B cell (primary cell): ENCODE results near the gene SLC44A1. TPM values are rescaled to one million over a fixed set of nuclear protein-coding genes. Genes with fewer than 3 reads are reported as not detected.

Experiments
- ATAC-seq: fragments of 200-7000 bp; cut with Tn5 transposase; one replicate; pipeline ENCODE4 v1.10.0; 2021; ENCODE audit warnings: low read depth, mild to moderate bottlenecking, moderate number of reproducible peaks, moderate library complexity
- CTCF ChIA-PET: fragments of 350-600 bp; sonication (Branson Sonifier 250); formaldehyde crosslinking; loops from one replicate; lab custom pipeline; 2021; ENCODE audit warnings: antibody characterized with exemption, inconsistent platforms; lab: Charles Lee
- POLR2A ChIA-PET: fragments of 350-600 bp; sonication (Branson Sonifier 250); formaldehyde crosslinking; loops from one replicate; lab custom pipeline; 2021; ENCODE audit warnings: antibody characterized with exemption; lab: Charles Lee
- DNase-seq: peaks from one replicate; pipeline ENCODE4 v3.0.0; 2013
- H2AFZ ChIP-seq: 2 replicates; pipeline ENCODE4 v1.6.1; 2012; ENCODE audit warnings: mild to moderate bottlenecking, low read depth, low read length; ENCODE audit not compliant: insufficient read depth, poor library complexity, severe bottlenecking
- H3K27ac ChIP-seq, 2 donors: 1 replicate in 1 of 2; 2 replicates in 1 of 2; pipeline ENCODE4 v1.5.1; 2012 to 2013; ENCODE audit warnings: low read length in 2 of 2, mild to moderate bottlenecking in 2 of 2, moderate library complexity in 1 of 2
- H3K27me3 ChIP-seq, 4 experiments: fragments of 200-600 bp in 1 of 4; sonication (generic) in 1 of 4; replicated peaks in 1 of 4; 1 replicate in 2 of 4; 2 replicates in 2 of 4; pipeline versions ENCODE4 v1.6.1 to v1.7.0; 2013 to 2016; ENCODE audit warnings: low read length in 3 of 4, mild to moderate bottlenecking in 2 of 4, mixed read lengths in 1 of 4, moderate library complexity in 1 of 4; ENCODE audit not compliant: insufficient read depth in 4 of 4, control insufficient read depth in 3 of 4; ENCODE audit errors: control extremely low read depth in 1 of 4
- H3K36me3 ChIP-seq, 2 experiments: replicated peaks in 1 of 2; 1 replicate in 1 of 2; 2 replicates in 1 of 2; pipeline versions ENCODE4 v1.6.1 to v1.7.1; 2013; ENCODE audit warnings: low read length in 1 of 2; ENCODE audit not compliant: insufficient read depth in 2 of 2, control insufficient read depth in 1 of 2; ENCODE audit errors: control extremely low read depth in 1 of 2, extremely low read depth in 1 of 2
- H3K4me1 ChIP-seq, 2 donors: fragments of 200-600 bp in 1 of 2; sonication (generic) in 1 of 2; 1 replicate in 1 of 2; 2 replicates in 1 of 2; pipeline versions ENCODE4 v1.5.1 to v1.6.1; 2013 to 2017; ENCODE audit warnings: low read length in 2 of 2; ENCODE audit not compliant: control insufficient read depth in 2 of 2, insufficient read depth in 2 of 2
- H3K4me2 ChIP-seq: replicated peaks from 2 replicates; pipeline ENCODE3; 2012; ENCODE audit warnings: mild to moderate bottlenecking, low read depth, low read length; ENCODE audit not compliant: poor library complexity, severe bottlenecking
- H3K4me3 ChIP-seq, 5 experiments: fragments of 200-600 bp in 1 of 5; sonication (generic) in 1 of 5; 1 replicate in 3 of 5; 2 replicates in 2 of 5; pipeline versions ENCODE4 v1.5.1 to v1.7.0; 2011 to 2016; ENCODE audit warnings: low read length in 4 of 5, mild to moderate bottlenecking in 4 of 5, low read depth in 2 of 5, control low read depth in 1 of 5, moderate library complexity in 1 of 5; ENCODE audit not compliant: insufficient read depth in 1 of 5; ENCODE audit errors: control extremely low read depth in 1 of 5, extremely low read depth in 1 of 5
- H3K79me2 ChIP-seq: fragments of 200-600 bp; sonication (generic); one replicate; pipeline ENCODE4 v1.6.0; 2016; ENCODE audit warnings: low read length; ENCODE audit not compliant: control insufficient read depth, insufficient read depth
- H3K9ac ChIP-seq: fragments of 200-600 bp; sonication (generic); 2 replicates; pipeline ENCODE4 v1.6.1; 2017; ENCODE audit warnings: mild to moderate bottlenecking, low read length, moderate library complexity
- H3K9me3 ChIP-seq, 3 donors: one replicate each; pipeline versions ENCODE4 v1.6.1 to v1.7.1; 2013; ENCODE audit warnings: low read length in 2 of 3; ENCODE audit not compliant: control insufficient read depth in 2 of 3, insufficient read depth in 1 of 3; ENCODE audit errors: control extremely low read depth in 1 of 3
- H4K20me1 ChIP-seq: 2 replicates; pipeline ENCODE4 v1.6.0; 2012; ENCODE audit warnings: mild to moderate bottlenecking, low read length; ENCODE audit not compliant: insufficient read depth, control insufficient read depth, poor library complexity, severe bottlenecking
- H3K27ac Mint-ChIP-seq: one replicate; pipeline ENCODE4 v1.8.0; 2021; ENCODE audit warnings: mixed read lengths
- H3K27me3 Mint-ChIP-seq: one replicate; pipeline ENCODE4 v1.8.0; 2021; ENCODE audit warnings: mixed read lengths
- H3K4me1 Mint-ChIP-seq: one replicate; pipeline ENCODE4 v1.8.0; 2021; ENCODE audit warnings: mixed read lengths
- H3K4me3 Mint-ChIP-seq: one replicate; pipeline ENCODE4 v1.8.0; 2021; ENCODE audit warnings: mixed read lengths
- H3K9me3 Mint-ChIP-seq: one replicate; pipeline ENCODE4 v1.8.0; 2022; ENCODE audit warnings: mixed read lengths; ENCODE audit not compliant: insufficient read depth
- EZH2 ChIP-seq: IDR thresholded peaks from 2 replicates; pipeline ENCODE4 v1.6.1; 2012; ENCODE audit warnings: borderline replicate concordance, low read depth, mild to moderate bottlenecking, moderate library complexity, low read length; ENCODE audit not compliant: insufficient read depth, poor library complexity, severe bottlenecking
- WGBS: methylation state at CpG from one replicate; pipeline ENCODE4 v1.1.5; 2013; ENCODE audit warnings: missing lambda C conversion rate; ENCODE audit not compliant: insufficient coverage; 5-methylcytosine and 5-hydroxymethylcytosine counted together
- intact Hi-C: fragments of 100-400 bp; cut with micrococcal nuclease; formaldehyde crosslinking; loops from one replicate; pipeline ENCODE4 v1.10.0; 2022
- polyA plus RNA-seq: library from polyadenylated mRNA; depleted of rRNA; stranded (reverse); fragments of >200 nt; gene quantifications from 2 replicates; pipeline ENCODE4 v1.2.3, GENCODE V29; 2012
- total RNA-seq, 2 donors: library from RNA; stranded (reverse); fragments of 120-200 nt in 1 of 2; gene quantifications; 1 replicate in 1 of 2; 2 replicates in 1 of 2; pipeline versions ENCODE4 v1.2.3 to v1.2.4, GENCODE V29; 2013 to 2022
- TF ChIP-seq, protein P1 (sequence below): fragments of 200-600 bp; IDR thresholded peaks from one replicate; pipeline ENCODE4 v1.8.0; 2022; ENCODE audit warnings: antibody characterized with exemption, mild to moderate bottlenecking

Gene SLC44A1
- total and polyA plus RNA-seq, 2 donors (not counting 1 experiment from before 2014, with no cell fraction given) = 2.2 to 17.7 TPM

DNA sequence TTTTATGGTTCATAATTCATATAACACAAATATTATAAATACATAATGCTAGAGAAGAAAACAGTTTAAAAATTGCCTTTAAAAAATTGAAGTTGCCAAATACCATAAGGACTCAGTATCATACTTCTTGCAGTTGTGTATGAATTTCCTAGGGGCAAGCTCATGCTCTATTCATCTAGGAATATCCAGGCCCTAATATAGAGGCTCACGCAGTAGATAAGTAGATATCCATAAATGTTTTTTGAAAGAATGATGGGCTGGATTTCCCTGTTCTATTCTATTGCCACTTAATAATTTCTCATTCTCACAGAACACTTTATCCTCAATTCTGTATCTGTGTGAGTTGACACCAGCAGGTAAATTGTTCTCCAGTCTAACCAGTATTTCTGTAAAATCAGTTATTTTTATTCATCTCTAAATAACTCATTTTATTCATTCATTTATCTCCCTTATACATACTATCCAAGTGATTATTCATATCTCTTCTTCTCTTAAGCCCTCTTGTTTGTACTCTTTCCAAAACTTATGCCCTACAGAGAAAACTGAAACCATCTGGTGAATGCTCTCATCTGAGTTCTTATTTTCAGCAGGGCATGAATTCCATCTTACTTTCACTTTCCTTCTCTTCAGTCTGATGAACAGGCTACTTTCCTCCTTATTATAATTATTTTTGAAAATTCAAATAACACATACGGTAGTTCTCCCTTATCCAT, 97.1 kb downstream of the SLC44A1 start:
- Histone ChIP-seq H4K20me1 (no peaks in the 10 kb centered on the region), H3K4me2 (peak overlapping the region; percentile 18), H3K4me3 (no peak overlapping the region), H3K27ac (no peak overlapping the region), H3K36me3 (peaks cover 0 to 12% of the 10 kb centered on the region in 2 experiments), H3K79me2 (no peaks in the 10 kb centered on the region), H3K27me3 (no peaks in the 10 kb centered on the region), H2AFZ (no peak overlapping the region), H3K9me3 (no peaks in the 10 kb centered on the region), H3K9ac (no peak overlapping the region), H3K4me1 (peaks cover 0 to 7% of the 10 kb centered on the region in 2 donors)
- intact Hi-C loops = no loop called here
- H3K9me3 Mint-ChIP-seq = no peaks in the 10 kb centered on the region
- no peak for DNase-seq
- ChIA-PET CTCF (interaction anchor here (1.4 kb wide), 1 partner anchor 479 kb away, joined by 4 read pairs; no protein-coding TSS in a partner anchor), POLR2A (no interaction called here)
- no peaks in the 10 kb centered on the region for H3K27me3 Mint-ChIP-seq
- H3K4me1 Mint-ChIP-seq = peaks cover 10% of the 10 kb centered on the region
- H3K27ac Mint-ChIP-seq = peak overlapping the region; percentile 29
- TF ChIP-seq EZH2 = no peak
- TF ChIP-seq, protein P1, sequence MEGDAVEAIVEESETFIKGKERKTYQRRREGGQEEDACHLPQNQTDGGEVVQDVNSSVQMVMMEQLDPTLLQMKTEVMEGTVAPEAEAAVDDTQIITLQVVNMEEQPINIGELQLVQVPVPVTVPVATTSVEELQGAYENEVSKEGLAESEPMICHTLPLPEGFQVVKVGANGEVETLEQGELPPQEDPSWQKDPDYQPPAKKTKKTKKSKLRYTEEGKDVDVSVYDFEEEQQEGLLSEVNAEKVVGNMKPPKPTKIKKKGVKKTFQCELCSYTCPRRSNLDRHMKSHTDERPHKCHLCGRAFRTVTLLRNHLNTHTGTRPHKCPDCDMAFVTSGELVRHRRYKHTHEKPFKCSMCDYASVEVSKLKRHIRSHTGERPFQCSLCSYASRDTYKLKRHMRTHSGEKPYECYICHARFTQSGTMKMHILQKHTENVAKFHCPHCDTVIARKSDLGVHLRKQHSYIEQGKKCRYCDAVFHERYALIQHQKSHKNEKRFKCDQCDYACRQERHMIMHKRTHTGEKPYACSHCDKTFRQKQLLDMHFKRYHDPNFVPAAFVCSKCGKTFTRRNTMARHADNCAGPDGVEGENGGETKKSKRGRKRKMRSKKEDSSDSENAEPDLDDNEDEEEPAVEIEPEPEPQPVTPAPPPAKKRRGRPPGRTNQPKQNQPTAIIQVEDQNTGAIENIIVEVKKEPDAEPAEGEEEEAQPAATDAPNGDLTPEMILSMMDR = no peak
- peak overlapping the region; percentile 23 for H3K4me3 Mint-ChIP-seq
- no CpG with 5 or more reads among the region's 2 CpGs for WGBS
- no peak for ATAC-seq

DNA sequence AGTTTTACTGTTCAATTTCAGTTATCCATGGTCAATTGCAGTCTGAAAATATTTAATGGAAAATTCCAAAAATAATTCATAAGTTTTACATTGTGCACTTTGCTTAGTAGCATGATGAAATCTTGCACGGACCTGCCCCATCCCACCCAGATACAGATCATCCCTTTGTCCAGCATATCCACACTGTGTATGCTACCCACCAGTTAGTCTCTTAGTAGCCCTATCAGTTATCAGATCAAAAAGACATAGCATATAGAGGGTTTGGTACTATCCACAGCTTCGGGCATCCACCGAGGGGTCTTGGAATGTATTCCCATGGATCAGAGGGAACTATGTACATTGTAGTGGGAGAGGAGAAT, 97.7 kb downstream of the SLC44A1 start:
- Histone ChIP-seq H2AFZ (no peak overlapping the region), H3K4me1 (peaks cover 0 to 7% of the 10 kb centered on the region in 2 donors), H3K27ac (no peak overlapping the region), H3K27me3 (no peaks in the 10 kb centered on the region), H3K36me3 (peaks cover 0 to 8% of the 10 kb centered on the region in 2 experiments), H3K79me2 (no peaks in the 10 kb centered on the region), H3K4me2 (peak overlapping the region; percentile 18), H3K9ac (no peak overlapping the region), H3K4me3 (no peak overlapping the region), H3K9me3 (no peaks in the 10 kb centered on the region), H4K20me1 (no peaks in the 10 kb centered on the region)
- intact Hi-C loops = no loop called here
- DNase-seq (no peak), ATAC-seq (no peak)
- POLR2A ChIA-PET = no interaction called here
- H3K4me1 Mint-ChIP-seq = peaks cover 10% of the 10 kb centered on the region
- no peak overlapping the region for H3K4me3 Mint-ChIP-seq
- H3K27me3 Mint-ChIP-seq = no peaks in the 10 kb centered on the region
- H3K9me3 Mint-ChIP-seq = no peaks in the 10 kb centered on the region
- WGBS = no CpG with 5 or more reads among the region's 3 CpGs
- no peak for TF ChIP-seq EZH2
- TF ChIP-seq, protein P1 = no peak
- H3K27ac Mint-ChIP-seq = no peak overlapping the region
- CTCF ChIA-PET = interaction anchor here (1.4 kb wide), 1 partner anchor 479 kb away, joined by 4 read pairs; no protein-coding TSS in a partner anchor
